H1 (cell line): Measurements from ENCODE around the gene NMT2. TPM values are rescaled to one million over a fixed set of nuclear protein-coding genes. Genes with fewer than 3 reads are reported as not detected.

Experiments
- CBX5 ChIP-seq: fragments of 300-800, 300-1000 bp; sonication (generic); IDR thresholded peaks from 2 replicates; pipeline ENCODE4 v1.7.1; 2016; ENCODE audit warnings: antibody characterized with exemption, low read length, low read depth
- EGR1 ChIP-seq: IDR thresholded peaks from 2 replicates; pipeline ENCODE4 v1.6.1; 2011; ENCODE audit warnings: low read depth, low read length, borderline replicate concordance
- POLR2A ChIP-seq, 2 experiments: IDR thresholded peaks; 1 replicate in 1 of 2; 2 replicates in 1 of 2; pipeline ENCODE4 v1.6.1; 2011; ENCODE audit warnings: low read depth in 2 of 2, low read length in 2 of 2, mild to moderate bottlenecking in 2 of 2; ENCODE audit errors: control extremely low read depth in 1 of 2
- RFX5 ChIP-seq: IDR thresholded peaks from 2 replicates; pipeline ENCODE4 v1.6.1; 2011; ENCODE audit warnings: low read depth, low read length, improper control_type of control experiment, borderline replicate concordance
- RXRA ChIP-seq: IDR thresholded peaks from 2 replicates; pipeline ENCODE4 v1.6.1; 2011; ENCODE audit warnings: low read depth, mild to moderate bottlenecking, low read length, moderate library complexity; ENCODE audit not compliant: insufficient read depth
- polyA plus RNA-seq, 7 experiments: library from polyadenylated mRNA; depleted of rRNA in 3 of 7; stranded (reverse) in 5 of 7; unstranded in 2 of 7; fragments of >200 nt in 5 of 7; fragments of 200-250 nt in 2 of 7; gene quantifications; 1 replicate in 5 of 7; 2 replicates in 1 of 7; 4 replicates in 1 of 7; pipeline versions ENCODE4 v1.2.1 to v1.2.3, GENCODE V29; 2011 to 2013; ENCODE audit warnings: missing spikeins in 2 of 7, mixed read lengths in 2 of 7
- total RNA-seq: library from RNA; stranded (reverse); fragmentation: NEBNext Ultra II Directional; extraction: Animal tissue kit (Norgen Biotek cat#: 25700); gene quantifications from 2 replicates; pipeline ENCODE4 v1.2.1, GENCODE V29; 2021

NMT2 gene
- total and polyA plus RNA-seq, 2 of the 8 experiments (the other 6 are each of a cell fraction or from before 2014, with no cell fraction given), result 4.4 to 15.4 TPM

DNA sequence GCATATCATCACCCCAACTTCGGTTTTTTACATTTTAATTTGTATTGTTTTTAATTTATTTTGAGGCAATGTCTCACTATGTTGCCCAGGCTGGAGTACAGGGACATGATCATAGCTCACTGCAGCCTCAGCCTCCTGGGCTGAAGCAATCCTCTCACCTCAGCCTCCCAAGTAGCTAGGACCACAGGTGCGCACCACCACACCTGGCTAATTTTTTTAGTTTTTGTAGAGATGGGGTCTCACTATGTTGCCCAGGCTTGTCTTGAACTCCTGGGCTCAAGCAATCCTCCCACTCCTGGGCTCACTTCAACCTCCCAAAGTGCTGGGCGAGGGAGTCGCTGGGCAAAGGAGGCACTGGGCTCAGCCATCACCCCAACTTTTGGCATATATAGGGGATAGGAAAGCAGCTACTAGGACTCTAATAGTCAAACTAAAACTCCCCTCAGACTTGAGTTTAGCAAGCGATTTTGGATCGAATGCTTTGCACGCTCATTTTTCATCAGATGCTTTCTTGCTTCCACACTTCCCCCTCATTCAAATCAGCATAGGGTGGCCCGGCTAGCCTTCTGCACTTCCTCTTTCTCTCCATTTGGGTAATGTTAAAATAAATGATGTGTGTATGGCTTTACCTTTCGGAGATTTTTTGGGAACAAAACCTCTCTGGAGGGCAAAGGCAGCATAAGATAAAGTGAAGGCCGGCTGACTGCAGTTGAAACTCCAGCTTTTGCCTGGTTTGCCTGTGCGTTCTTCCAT, 20.8 kb upstream of the NMT2 start (continued):
- TF ChIP-seq CBX5, result no peak
- TF ChIP-seq RFX5, result no peak
- TF ChIP-seq RXRA, result no peak
- TF ChIP-seq POLR2A (IDR thresholded peaks at IDR 0.05; ENCODE audit: control extremely low read depth in 1 of 2, low read depth in 2 of 2, low read length in 2 of 2), result no peak
- no peak for TF ChIP-seq EGR1
- TF ChIP-seq, all 59 proteins: peak for 0
